ENCODE data around the gene LRP1. TPM values are rescaled to one million over a fixed set of nuclear protein-coding genes. Genes with fewer than 3 reads are reported as not detected.

LRP1 gene
- polyA plus RNA-seq, 1 donor (not counting 4 experiments of a cell fraction or from before 2014, with no cell fraction given) = 4.9 TPM

GRCh38 chr12:57200497-57200896, 72.2 kb downstream of the LRP1 start:
- no peaks in the 10 kb centered on the region for H3K9me3 ChIP-seq (ENCODE audit: control insufficient read depth, low read depth, low read length)
- H3K36me3 ChIP-seq (ENCODE audit: control insufficient read depth in 2 of 2, extremely low read depth in 1 of 2, insufficient read depth in 2 of 2, low read length in 2 of 2) = peaks cover 0 to 34% of the 10 kb centered on the region in 2 experiments
- no peak overlapping the region for H2AFZ ChIP-seq (ENCODE audit: control insufficient read depth, low read length)
- H3K27me3 ChIP-seq (ENCODE audit: control insufficient read depth, extremely low read depth, insufficient read depth, low read length) = no peaks in the 10 kb centered on the region
- no peaks in the 10 kb centered on the region for H4K20me1 ChIP-seq (ENCODE audit: control insufficient read depth, extremely low read depth, insufficient read depth, low read length)
- H3K79me2 ChIP-seq (ENCODE audit: control insufficient read depth, insufficient read depth, low read length) = no peaks in the 10 kb centered on the region
- FAIRE-seq (no peak), DNase-seq (ENCODE audit: low read depth, low spot score) (no peak)
- dilution Hi-C loops (cut with MboI; ENCODE audit: extremely low pct_ligation_motif_present, low sequenced_read_pairs) = no loop called here
- no peaks in the 10 kb centered on the region for H3K4me1 ChIP-seq (ENCODE audit: control insufficient read depth, extremely low read depth, insufficient read depth, low read length)
- no peak for TF ChIP-seq EZH2 (IDR thresholded peaks at IDR 0.05; ENCODE audit: low read length)
- TF ChIP-seq, protein P1, sequence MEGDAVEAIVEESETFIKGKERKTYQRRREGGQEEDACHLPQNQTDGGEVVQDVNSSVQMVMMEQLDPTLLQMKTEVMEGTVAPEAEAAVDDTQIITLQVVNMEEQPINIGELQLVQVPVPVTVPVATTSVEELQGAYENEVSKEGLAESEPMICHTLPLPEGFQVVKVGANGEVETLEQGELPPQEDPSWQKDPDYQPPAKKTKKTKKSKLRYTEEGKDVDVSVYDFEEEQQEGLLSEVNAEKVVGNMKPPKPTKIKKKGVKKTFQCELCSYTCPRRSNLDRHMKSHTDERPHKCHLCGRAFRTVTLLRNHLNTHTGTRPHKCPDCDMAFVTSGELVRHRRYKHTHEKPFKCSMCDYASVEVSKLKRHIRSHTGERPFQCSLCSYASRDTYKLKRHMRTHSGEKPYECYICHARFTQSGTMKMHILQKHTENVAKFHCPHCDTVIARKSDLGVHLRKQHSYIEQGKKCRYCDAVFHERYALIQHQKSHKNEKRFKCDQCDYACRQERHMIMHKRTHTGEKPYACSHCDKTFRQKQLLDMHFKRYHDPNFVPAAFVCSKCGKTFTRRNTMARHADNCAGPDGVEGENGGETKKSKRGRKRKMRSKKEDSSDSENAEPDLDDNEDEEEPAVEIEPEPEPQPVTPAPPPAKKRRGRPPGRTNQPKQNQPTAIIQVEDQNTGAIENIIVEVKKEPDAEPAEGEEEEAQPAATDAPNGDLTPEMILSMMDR (optimal IDR thresholded peaks at IDR 0.05 in 1 of 3, IDR thresholded peaks at IDR 0.05 in 1 of 3, conservative IDR thresholded peaks at IDR 0.05 in 1 of 3; ENCODE audit: extremely low read depth in 1 of 3, insufficient read depth in 2 of 3, low read length in 3 of 3) = no peak
- H3K9me1 ChIP-seq (ENCODE audit: control insufficient read depth, extremely low read depth, insufficient read depth, low read length) = no peaks in the 10 kb centered on the region
- no peak overlapping the region for H3K4me2 ChIP-seq (ENCODE audit: control insufficient read depth, extremely low read depth, insufficient read depth, low read depth, low read length)
- H3K9ac ChIP-seq (ENCODE audit: control insufficient read depth, extremely low read depth, insufficient read depth, low read length) = no peak overlapping the region
- no peak overlapping the region for H3K27ac ChIP-seq (ENCODE audit: control insufficient read depth, insufficient read depth, low read length)
- H3K4me3 ChIP-seq (ENCODE audit: control insufficient read depth in 2 of 3, extremely low read depth in 1 of 3, insufficient read depth in 2 of 3, low read depth in 1 of 3, low read length in 3 of 3) = no peak overlapping the region

GRCh38 chr12:57201219-57201618, 72.9 kb downstream of the LRP1 start:
- no peak overlapping the region for H2AFZ ChIP-seq (ENCODE audit: control insufficient read depth, low read length)
- no peaks in the 10 kb centered on the region for H3K79me2 ChIP-seq (ENCODE audit: control insufficient read depth, insufficient read depth, low read length)
- no peaks in the 10 kb centered on the region for H3K9me3 ChIP-seq (ENCODE audit: control insufficient read depth, low read depth, low read length)
- no peak for DNase-seq (ENCODE audit: low read depth, low spot score)
- dilution Hi-C loops (cut with MboI; ENCODE audit: extremely low pct_ligation_motif_present, low sequenced_read_pairs) = no loop called here
- FAIRE-seq = no peak
- H3K27ac ChIP-seq (ENCODE audit: control insufficient read depth, insufficient read depth, low read length) = no peak overlapping the region
- H4K20me1 ChIP-seq (ENCODE audit: control insufficient read depth, extremely low read depth, insufficient read depth, low read length) = no peaks in the 10 kb centered on the region
- H3K4me3 ChIP-seq (ENCODE audit: control insufficient read depth in 2 of 3, extremely low read depth in 1 of 3, insufficient read depth in 2 of 3, low read depth in 1 of 3, low read length in 3 of 3) = no peak overlapping the region
- no peak overlapping the region for H3K9ac ChIP-seq (ENCODE audit: control insufficient read depth, extremely low read depth, insufficient read depth, low read length)
- peaks cover 0 to 35% of the 10 kb centered on the region in 2 experiments for H3K36me3 ChIP-seq (ENCODE audit: control insufficient read depth in 2 of 2, extremely low read depth in 1 of 2, insufficient read depth in 2 of 2, low read length in 2 of 2)
- no peaks in the 10 kb centered on the region for H3K4me1 ChIP-seq (ENCODE audit: control insufficient read depth, extremely low read depth, insufficient read depth, low read length)
- H3K27me3 ChIP-seq (ENCODE audit: control insufficient read depth, extremely low read depth, insufficient read depth, low read length) = no peaks in the 10 kb centered on the region
- TF ChIP-seq EZH2 (IDR thresholded peaks at IDR 0.05; ENCODE audit: low read length) = no peak
- TF ChIP-seq, protein P1 (optimal IDR thresholded peaks at IDR 0.05 in 1 of 3, IDR thresholded peaks at IDR 0.05 in 1 of 3, conservative IDR thresholded peaks at IDR 0.05 in 1 of 3; ENCODE audit: extremely low read depth in 1 of 3, insufficient read depth in 2 of 3, low read length in 3 of 3) = no peak
- no peak overlapping the region for H3K4me2 ChIP-seq (ENCODE audit: control insufficient read depth, extremely low read depth, insufficient read depth, low read depth, low read length)
- H3K9me1 ChIP-seq (ENCODE audit: control insufficient read depth, extremely low read depth, insufficient read depth, low read length) = no peaks in the 10 kb centered on the region
